Prostate gland (tissue), 2 donors: ENCODE results near the gene OBSL1.

Experiments
- CTCF ChIP-seq, 4 experiments: fragments of 200-600 bp in 2 of 4; fragments of 450-650 bp in 2 of 4; sonication (generic) in 2 of 4; IDR thresholded peaks; 1 replicate in 3 of 4; 2 replicates in 1 of 4; pipeline ENCODE4 v1.5.1; 2016 to 2019; ENCODE audit warnings: antibody characterized with exemption in 4 of 4, mild to moderate bottlenecking in 2 of 4, moderate library complexity in 2 of 4
- POLR2A ChIP-seq: fragments of 450-650 bp; IDR thresholded peaks from one replicate; pipeline ENCODE4 v1.6.1; 2016; ENCODE audit warnings: antibody characterized with exemption, mild to moderate bottlenecking
- POLR2AphosphoS5 ChIP-seq: sonication (generic); formaldehyde crosslinking; IDR thresholded peaks from one replicate; pipeline ENCODE4 v1.6.1; 2017; ENCODE audit warnings: antibody characterized with exemption

GRCh38 chr2:219555956-219556355 lies 15.4 kb downstream of the OBSL1 start:
- TF ChIP-seq CTCF (IDR thresholded peaks at IDR 0.05): no peak
- no peak for TF ChIP-seq POLR2AphosphoS5
- TF ChIP-seq POLR2A: no peak
